HEK293 (cell line): ENCODE measurements around the gene THUMPD3.

Experiments
- CTCF ChIA-PET: fragments of 350-600 bp; formaldehyde crosslinking; extraction: SDS; loops from one replicate; lab custom pipeline; 2021; ENCODE audit warnings: antibody characterized with exemption; lab: Yijun Ruan, JAX
- POLR2A ChIA-PET: fragments of 300-600 bp; formaldehyde crosslinking; extraction: SDS; loops from one replicate; lab custom pipeline; 2020; ENCODE audit warnings: antibody characterized with exemption, inconsistent platforms; lab: Yijun Ruan, JAX
- H3K27ac ChIP-seq: fragments of 200-500 bp; sonication (Bioruptor generic); 2 replicates; pipeline ENCODE4 v1.5.1; 2014; ENCODE audit warnings: low read depth, low read length, control low read depth, inconsistent platforms; ENCODE audit errors: extremely low read depth
- H3K36me3 ChIP-seq, 2 experiments: fragments of 200-500 bp in 1 of 2; sonication (Bioruptor generic) in 1 of 2; 1 replicate in 1 of 2; 2 replicates in 1 of 2; pipeline ENCODE4 v1.5.1; 2014 to 2017; ENCODE audit warnings: inconsistent platforms in 2 of 2, low read length in 2 of 2; ENCODE audit not compliant: control insufficient read depth in 2 of 2, insufficient read depth in 1 of 2
- H3K4me1 ChIP-seq: fragments of 200-500 bp; sonication (Bioruptor generic); 2 replicates; pipeline ENCODE4 v1.5.1; 2014; ENCODE audit warnings: mild to moderate bottlenecking, low read length, inconsistent platforms; ENCODE audit not compliant: control insufficient read depth, insufficient read depth
- H3K4me3 ChIP-seq: 2 replicates; pipeline ENCODE4 v1.5.1; 2011; ENCODE audit warnings: low read depth, mild to moderate bottlenecking, control low read depth, low read length, moderate library complexity
- H3K9me3 ChIP-seq: fragments of 200-500 bp; sonication (Bioruptor generic); 2 replicates; pipeline ENCODE4 v1.5.1; 2014; ENCODE audit warnings: low read depth, low read length, inconsistent platforms; ENCODE audit not compliant: control insufficient read depth, insufficient read depth
- IKZF3 ChIP-seq: fragments of 450-650 bp; IDR thresholded peaks from 2 replicates; pipeline ENCODE4 v1.5.0; 2018; ENCODE audit warnings: missing biosample characterization, mild to moderate bottlenecking, missing genetic modification characterization, moderate library complexity
- KLF10 ChIP-seq: fragments of 450-650 bp; IDR thresholded peaks from 2 replicates; pipeline ENCODE4 v1.5.1; 2018; ENCODE audit warnings: missing biosample characterization, mild to moderate bottlenecking, missing genetic modification characterization
- PRDM1 ChIP-seq: fragments of 450-650 bp; formaldehyde crosslinking; IDR thresholded peaks from 2 replicates; pipeline ENCODE4; 2016; ENCODE audit warnings: missing biosample characterization, missing genetic modification characterization
- SETDB1 ChIP-seq: IDR thresholded peaks from one replicate; pipeline ENCODE4 v1.6.1; 2017; ENCODE audit warnings: mild to moderate bottlenecking, low read length, moderate library complexity, mixed read lengths; ENCODE audit not compliant: insufficient read length
- WT1 ChIP-seq: fragments of 450-650 bp; formaldehyde crosslinking; IDR thresholded peaks from 2 replicates; pipeline ENCODE4 v1.5.1; 2016; ENCODE audit warnings: missing biosample characterization, missing genetic modification characterization
- YY1 ChIP-seq: fragments of 450-650 bp; formaldehyde crosslinking; IDR thresholded peaks from 2 replicates; pipeline ENCODE4 v1.5.1; 2018; ENCODE audit warnings: missing biosample characterization, missing genetic modification characterization
- ZBTB10 ChIP-seq: fragments of 450-650 bp; formaldehyde crosslinking; IDR thresholded peaks from 2 replicates; pipeline ENCODE4 v1.5.1; 2016; ENCODE audit warnings: missing biosample characterization, missing genetic modification characterization
- ZNF155 ChIP-seq: fragments of 450-650 bp; formaldehyde crosslinking; IDR thresholded peaks from 2 replicates; pipeline ENCODE4 v1.5.1; 2016; ENCODE audit warnings: missing biosample characterization, missing genetic modification characterization
- ZNF174 ChIP-seq: fragments of 450-650 bp; formaldehyde crosslinking; IDR thresholded peaks from 2 replicates; pipeline ENCODE4 v1.5.0; 2017; ENCODE audit warnings: missing biosample characterization, mild to moderate bottlenecking, missing genetic modification characterization
- ZNF221 ChIP-seq: fragments of 450-650 bp; formaldehyde crosslinking; IDR thresholded peaks from 2 replicates; pipeline ENCODE4 v1.5.1; 2017; ENCODE audit warnings: missing biosample characterization, missing genetic modification characterization, borderline replicate concordance
- ZNF362 ChIP-seq: fragments of 450-650 bp; formaldehyde crosslinking; IDR thresholded peaks from 2 replicates; pipeline ENCODE4 v1.5.1; 2016; ENCODE audit warnings: missing biosample characterization, missing genetic modification characterization
- ZNF501 ChIP-seq: fragments of 450-650 bp; formaldehyde crosslinking; IDR thresholded peaks from 2 replicates; pipeline ENCODE4 v1.5.1; 2016; ENCODE audit warnings: missing biosample characterization, missing genetic modification characterization
- ZNF510 ChIP-seq: fragments of 450-650 bp; formaldehyde crosslinking; IDR thresholded peaks from 2 replicates; pipeline ENCODE4 v1.5.1; 2018; ENCODE audit warnings: mild to moderate bottlenecking, missing genetic modification characterization, missing biosample characterization; ENCODE audit not compliant: insufficient replicate concordance
- ZNF629 ChIP-seq: fragments of 450-650 bp; formaldehyde crosslinking; IDR thresholded peaks from 2 replicates; pipeline ENCODE4 v1.5.1; 2017; ENCODE audit warnings: missing biosample characterization, missing genetic modification characterization
- ZNF792 ChIP-seq: fragments of 450-650 bp; formaldehyde crosslinking; IDR thresholded peaks from 2 replicates; pipeline ENCODE4 v1.5.1; 2016; ENCODE audit warnings: missing biosample characterization, missing genetic modification characterization
- ZXDB ChIP-seq: fragments of 450-650 bp; formaldehyde crosslinking; IDR thresholded peaks from 2 replicates; pipeline ENCODE4 v1.5.1; 2016; ENCODE audit warnings: missing biosample characterization, missing genetic modification characterization
- TF ChIP-seq, protein P1 (sequence below): fragments of 450-650 bp; formaldehyde crosslinking; IDR thresholded peaks from 2 replicates; pipeline ENCODE4 v1.5.1; 2016; ENCODE audit warnings: missing biosample characterization, missing genetic modification characterization
- TF ChIP-seq, protein P2 (sequence below): fragments of 450-650 bp; formaldehyde crosslinking; IDR thresholded peaks from 2 replicates; pipeline ENCODE4; 2016; ENCODE audit warnings: missing biosample characterization, missing genetic modification characterization
- TF ChIP-seq, protein P3 (sequence below): fragments of 450-650 bp; formaldehyde crosslinking; IDR thresholded peaks from 2 replicates; pipeline ENCODE4 v1.5.1; 2017; ENCODE audit warnings: missing biosample characterization, mild to moderate bottlenecking, missing genetic modification characterization, moderate library complexity
- TF ChIP-seq, protein P4 (sequence below): fragments of 450-650 bp; formaldehyde crosslinking; IDR thresholded peaks from 2 replicates; pipeline ENCODE4 v1.5.1; 2017; ENCODE audit warnings: missing biosample characterization, missing genetic modification characterization
- TF ChIP-seq, protein P5 (sequence below): fragments of 450-650 bp; IDR thresholded peaks from 2 replicates; pipeline ENCODE4 v1.5.1; 2018; ENCODE audit warnings: missing biosample characterization, missing genetic modification characterization

Gene THUMPD3

GRCh38 chr3:9361691-9362388, 1.0 kb upstream of the THUMPD3 start:
- POLR2A ChIA-PET, result interaction anchor here (0.6 to 3.6 kb wide), 7 partner anchors 9 to 58 kb away, joined by 3 to 70 read pairs (median 15); partner anchors contain the start of gene SETD5
- TF ChIP-seq ZNF155 (no peak), ZBTB10 (tag by site-specific recombination) (no peak), PRDM1 (tag by site-specific recombination) (no peak), KLF10 (tag by site-specific recombination) (no peak), ZNF362 (tag by site-specific recombination) (peak; percentile 65; the same call in 1 of the 2 replicates), IKZF3 (tag by site-specific recombination) (no peak)
- Histone ChIP-seq H3K36me3 (peaks cover 15 to 24% of the 10 kb centered on the region in 2 experiments), H3K4me1 (peaks cover 3% of the 10 kb centered on the region; the same call in 1 of the 2 replicates), H3K9me3 (no peaks in the 10 kb centered on the region), H3K27ac (no peak overlapping the region), H3K4me3 (peak overlapping the region; percentile 77; the same call in 1 of the 2 replicates)
- CTCF ChIA-PET, result interaction anchor here (0.6 to 2.3 kb wide), 3 partner anchors 9 to 41 kb away, joined by 3 to 31 read pairs (median 3); no protein-coding TSS in a partner anchor

DNA sequence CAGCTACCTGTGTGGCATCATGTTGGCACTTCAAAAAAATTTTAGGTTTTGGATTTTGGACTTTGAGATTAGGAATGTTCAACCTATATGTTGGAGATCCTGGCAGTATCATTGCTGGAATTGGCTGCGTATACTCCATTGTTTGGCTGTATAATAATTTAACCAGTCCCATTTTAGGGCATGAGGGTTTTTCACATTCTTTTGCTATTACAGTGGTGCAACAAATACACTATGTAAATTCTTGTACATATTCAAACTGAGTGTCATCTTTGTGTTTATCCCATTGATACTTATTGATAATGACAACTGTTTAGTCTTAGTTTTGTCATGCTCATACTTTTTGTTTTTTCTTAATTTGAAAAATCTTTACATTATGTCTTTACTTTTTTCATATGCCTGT, 6.7 kb downstream of the THUMPD3 start:
- CTCF ChIA-PET, result interaction anchor here (0.7 to 1.0 kb wide), 2 partner anchors 16 to 304 kb away, joined by 3 read pairs; no protein-coding TSS in a partner anchor
- H3K36me3 ChIP-seq, result peaks cover 86 to 93% of the 10 kb centered on the region in 2 experiments
- POLR2A ChIA-PET, result interaction anchor here (1.2 kb wide), 1 partner anchor 14 kb away, joined by 3 read pairs; no protein-coding TSS in a partner anchor
- no peak for TF ChIP-seq ZNF792 (tag by site-specific recombination)
- no peak for TF ChIP-seq SETDB1
- no peak for TF ChIP-seq ZNF510 (tag by site-specific recombination)
- TF ChIP-seq WT1 (tag by site-specific recombination), result no peak
- TF ChIP-seq, protein P1, sequence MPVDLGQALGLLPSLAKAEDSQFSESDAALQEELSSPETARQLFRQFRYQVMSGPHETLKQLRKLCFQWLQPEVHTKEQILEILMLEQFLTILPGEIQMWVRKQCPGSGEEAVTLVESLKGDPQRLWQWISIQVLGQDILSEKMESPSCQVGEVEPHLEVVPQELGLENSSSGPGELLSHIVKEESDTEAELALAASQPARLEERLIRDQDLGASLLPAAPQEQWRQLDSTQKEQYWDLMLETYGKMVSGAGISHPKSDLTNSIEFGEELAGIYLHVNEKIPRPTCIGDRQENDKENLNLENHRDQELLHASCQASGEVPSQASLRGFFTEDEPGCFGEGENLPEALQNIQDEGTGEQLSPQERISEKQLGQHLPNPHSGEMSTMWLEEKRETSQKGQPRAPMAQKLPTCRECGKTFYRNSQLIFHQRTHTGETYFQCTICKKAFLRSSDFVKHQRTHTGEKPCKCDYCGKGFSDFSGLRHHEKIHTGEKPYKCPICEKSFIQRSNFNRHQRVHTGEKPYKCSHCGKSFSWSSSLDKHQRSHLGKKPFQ (tag by site-specific recombination), result no peak
- TF ChIP-seq, protein P2, sequence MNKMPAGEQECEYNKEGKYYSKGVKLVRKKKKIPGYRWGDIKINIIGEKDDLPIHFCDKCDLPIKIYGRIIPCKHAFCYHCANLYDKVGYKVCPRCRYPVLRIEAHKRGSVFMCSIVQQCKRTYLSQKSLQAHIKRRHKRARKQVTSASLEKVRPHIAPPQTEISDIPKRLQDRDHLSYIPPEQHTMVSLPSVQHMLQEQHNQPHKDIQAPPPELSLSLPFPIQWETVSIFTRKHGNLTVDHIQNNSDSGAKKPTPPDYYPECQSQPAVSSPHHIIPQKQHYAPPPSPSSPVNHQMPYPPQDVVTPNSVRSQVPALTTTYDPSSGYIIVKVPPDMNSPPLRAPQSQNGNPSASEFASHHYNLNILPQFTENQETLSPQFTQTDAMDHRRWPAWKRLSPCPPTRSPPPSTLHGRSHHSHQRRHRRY (tag by site-specific recombination), result no peak
- TF ChIP-seq, protein P3, sequence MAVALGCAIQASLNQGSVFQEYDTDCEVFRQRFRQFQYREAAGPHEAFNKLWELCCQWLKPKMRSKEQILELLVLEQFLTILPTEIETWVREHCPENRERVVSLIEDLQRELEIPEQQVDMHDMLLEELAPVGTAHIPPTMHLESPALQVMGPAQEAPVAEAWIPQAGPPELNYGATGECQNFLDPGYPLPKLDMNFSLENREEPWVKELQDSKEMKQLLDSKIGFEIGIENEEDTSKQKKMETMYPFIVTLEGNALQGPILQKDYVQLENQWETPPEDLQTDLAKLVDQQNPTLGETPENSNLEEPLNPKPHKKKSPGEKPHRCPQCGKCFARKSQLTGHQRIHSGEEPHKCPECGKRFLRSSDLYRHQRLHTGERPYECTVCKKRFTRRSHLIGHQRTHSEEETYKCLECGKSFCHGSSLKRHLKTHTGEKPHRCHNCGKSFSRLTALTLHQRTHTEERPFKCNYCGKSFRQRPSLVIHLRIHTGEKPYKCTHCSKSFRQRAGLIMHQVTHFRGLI (tag by site-specific recombination), result no peak
- TF ChIP-seq ZXDB (tag by site-specific recombination), result no peak
- TF ChIP-seq ZNF174 (tag by site-specific recombination), result no peak
- no peak for TF ChIP-seq ZNF629
- no peak for TF ChIP-seq YY1
- TF ChIP-seq, protein P4, sequence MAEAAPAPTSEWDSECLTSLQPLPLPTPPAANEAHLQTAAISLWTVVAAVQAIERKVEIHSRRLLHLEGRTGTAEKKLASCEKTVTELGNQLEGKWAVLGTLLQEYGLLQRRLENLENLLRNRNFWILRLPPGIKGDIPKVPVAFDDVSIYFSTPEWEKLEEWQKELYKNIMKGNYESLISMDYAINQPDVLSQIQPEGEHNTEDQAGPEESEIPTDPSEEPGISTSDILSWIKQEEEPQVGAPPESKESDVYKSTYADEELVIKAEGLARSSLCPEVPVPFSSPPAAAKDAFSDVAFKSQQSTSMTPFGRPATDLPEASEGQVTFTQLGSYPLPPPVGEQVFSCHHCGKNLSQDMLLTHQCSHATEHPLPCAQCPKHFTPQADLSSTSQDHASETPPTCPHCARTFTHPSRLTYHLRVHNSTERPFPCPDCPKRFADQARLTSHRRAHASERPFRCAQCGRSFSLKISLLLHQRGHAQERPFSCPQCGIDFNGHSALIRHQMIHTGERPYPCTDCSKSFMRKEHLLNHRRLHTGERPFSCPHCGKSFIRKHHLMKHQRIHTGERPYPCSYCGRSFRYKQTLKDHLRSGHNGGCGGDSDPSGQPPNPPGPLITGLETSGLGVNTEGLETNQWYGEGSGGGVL (tag by site-specific recombination), result no peak
- no peak for TF ChIP-seq ZNF501 (tag by site-specific recombination)
- TF ChIP-seq ZNF221, result no peak
- TF ChIP-seq, protein P5, sequence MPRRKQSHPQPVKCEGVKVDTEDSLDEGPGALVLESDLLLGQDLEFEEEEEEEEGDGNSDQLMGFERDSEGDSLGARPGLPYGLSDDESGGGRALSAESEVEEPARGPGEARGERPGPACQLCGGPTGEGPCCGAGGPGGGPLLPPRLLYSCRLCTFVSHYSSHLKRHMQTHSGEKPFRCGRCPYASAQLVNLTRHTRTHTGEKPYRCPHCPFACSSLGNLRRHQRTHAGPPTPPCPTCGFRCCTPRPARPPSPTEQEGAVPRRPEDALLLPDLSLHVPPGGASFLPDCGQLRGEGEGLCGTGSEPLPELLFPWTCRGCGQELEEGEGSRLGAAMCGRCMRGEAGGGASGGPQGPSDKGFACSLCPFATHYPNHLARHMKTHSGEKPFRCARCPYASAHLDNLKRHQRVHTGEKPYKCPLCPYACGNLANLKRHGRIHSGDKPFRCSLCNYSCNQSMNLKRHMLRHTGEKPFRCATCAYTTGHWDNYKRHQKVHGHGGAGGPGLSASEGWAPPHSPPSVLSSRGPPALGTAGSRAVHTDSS, result no peak

More for the DNA sequence above, 6.7 kb downstream of the THUMPD3 start:
- H3K27ac ChIP-seq, result no peak overlapping the region
- no peak overlapping the region for H3K4me3 ChIP-seq
- H3K9me3 ChIP-seq, result no peaks in the 10 kb centered on the region
- H3K4me1 ChIP-seq, result no peaks in the 10 kb centered on the region
